HepG2 (cell line): ENCODE data around the gene ITPRIP. TPM values are rescaled to one million over a fixed set of nuclear protein-coding genes. Genes with fewer than 3 reads are reported as not detected.

Experiments used
- ADNP ChIP-seq: sonication (generic); formaldehyde crosslinking; IDR thresholded peaks from 2 replicates; pipeline ENCODE4 v1.4.0; 2020; ENCODE audit warnings: missing genetic modification reagents
- ATF7 ChIP-seq, 2 experiments: fragments of 450-650 bp in 1 of 2; sonication (generic) in 1 of 2; formaldehyde crosslinking in 1 of 2; IDR thresholded peaks; 2 replicates each; pipeline versions ENCODE4 v1.4.0 to v1.6.1; 2016 to 2020; ENCODE audit warnings: antibody characterized with exemption in 1 of 2, mild to moderate bottlenecking in 1 of 2, missing genetic modification reagents in 1 of 2
- CBX1 ChIP-seq: IDR thresholded peaks from one replicate; pipeline ENCODE4 v1.6.1; 2016; ENCODE audit warnings: antibody characterized with exemption, low read depth
- CCDC6 ChIP-seq: sonication (generic); formaldehyde crosslinking; IDR thresholded peaks from 2 replicates; pipeline ENCODE4 v1.8.1; 2022; ENCODE audit warnings: mild to moderate bottlenecking, missing genetic modification reagents, moderate library complexity
- DPF2 ChIP-seq: sonication (generic); formaldehyde crosslinking; IDR thresholded peaks from 2 replicates; pipeline ENCODE4 v1.4.0; 2020; ENCODE audit warnings: mild to moderate bottlenecking, low read depth, missing genetic modification reagents, borderline replicate concordance
- GFI1 ChIP-seq: sonication (generic); formaldehyde crosslinking; IDR thresholded peaks from 2 replicates; pipeline ENCODE4 v1.5.0; 2020; ENCODE audit warnings: missing genetic modification reagents, mild to moderate bottlenecking, borderline replicate concordance
- NKX3-1 ChIP-seq: sonication (generic); formaldehyde crosslinking; IDR thresholded peaks from 2 replicates; pipeline ENCODE4 v1.5.0; 2020; ENCODE audit warnings: missing genetic modification reagents
- RARA ChIP-seq: IDR thresholded peaks from 2 replicates; pipeline ENCODE4 v1.6.1; 2016; ENCODE audit warnings: missing genetic modification reagents, missing compliant biosample characterization
- ZBTB7A ChIP-seq: sonication (generic); formaldehyde crosslinking; IDR thresholded peaks from 2 replicates; pipeline ENCODE4 v1.8.0; 2022; ENCODE audit warnings: mild to moderate bottlenecking, missing genetic modification reagents
- ZFP1 ChIP-seq: IDR thresholded peaks from 2 replicates; pipeline ENCODE4 v1.6.1; 2016
- ZNF225 ChIP-seq: sonication (generic); formaldehyde crosslinking; IDR thresholded peaks from 2 replicates; pipeline ENCODE4 v1.4.0; 2020; ENCODE audit warnings: mild to moderate bottlenecking, missing genetic modification reagents
- ZNF382 ChIP-seq: sonication (generic); formaldehyde crosslinking; IDR thresholded peaks from 2 replicates; pipeline ENCODE4 v1.5.0; 2020; ENCODE audit warnings: missing genetic modification reagents, mild to moderate bottlenecking, borderline replicate concordance
- ZNF430 ChIP-seq: sonication (generic); formaldehyde crosslinking; IDR thresholded peaks from 2 replicates; pipeline ENCODE4 v1.9.0; 2021; ENCODE audit warnings: mild to moderate bottlenecking, missing genetic modification reagents
- ZNF547 ChIP-seq: sonication (generic); formaldehyde crosslinking; IDR thresholded peaks from 2 replicates; pipeline ENCODE4 v1.5.1; 2020; ENCODE audit warnings: mild to moderate bottlenecking, missing genetic modification reagents
- ZNF569 ChIP-seq: sonication (generic); formaldehyde crosslinking; IDR thresholded peaks from 2 replicates; pipeline ENCODE4 v1.5.0; 2020; ENCODE audit warnings: mild to moderate bottlenecking, missing genetic modification reagents, moderate library complexity, borderline replicate concordance
- polyA plus RNA-seq, 8 experiments: library from polyadenylated mRNA; depleted of rRNA in 3 of 8; stranded (reverse) in 7 of 8; unstranded in 1 of 8; fragments of >200 nt; fragmentation: Illumina TruSeq in 4 of 8; extraction: Trizol in 4 of 8; gene quantifications; 2 replicates each; pipeline versions ENCODE4 v1.2.1 to v1.2.3, GENCODE V29; 2011 to 2016; ENCODE audit warnings: low read depth in 4 of 8, missing spikeins in 1 of 8, mixed read lengths in 1 of 8; ENCODE audit not compliant: insufficient read depth in 1 of 8
- total RNA-seq, 5 experiments: library from RNA; depleted of rRNA; stranded (reverse); fragments of >200 nt; fragmentation: Illumina TruSeq; extraction: Trizol; gene quantifications; 2 replicates each; pipeline ENCODE4 v1.2.3, GENCODE V29; 2016; ENCODE audit warnings: low read depth in 1 of 5
- TF ChIP-seq, protein P1 (sequence below): sonication (generic); formaldehyde crosslinking; conservative IDR thresholded peaks from 2 replicates; pipeline ENCODE4 v1.5.0; 2020; ENCODE audit warnings: missing genetic modification reagents
- TF ChIP-seq, protein P2 (sequence below): sonication (generic); formaldehyde crosslinking; IDR thresholded peaks from 2 replicates; pipeline ENCODE4 v1.5.0; 2020; ENCODE audit warnings: mild to moderate bottlenecking, missing genetic modification reagents
- TF ChIP-seq, protein P3 (sequence below): sonication (generic); formaldehyde crosslinking; IDR thresholded peaks from 2 replicates; pipeline ENCODE4 v1.5.1; 2020; ENCODE audit warnings: missing genetic modification reagents, mild to moderate bottlenecking, borderline replicate concordance
- TF ChIP-seq, protein P4 (sequence below): sonication (generic); formaldehyde crosslinking; IDR thresholded peaks from 2 replicates; pipeline ENCODE4 v1.5.0; 2020; ENCODE audit warnings: missing genetic modification reagents
- TF ChIP-seq, protein P5 (sequence below): sonication (generic); formaldehyde crosslinking; IDR thresholded peaks from 2 replicates; pipeline ENCODE4 v1.4.0; 2020; ENCODE audit warnings: missing genetic modification reagents, borderline replicate concordance

Gene ITPRIP
- total and polyA plus RNA-seq, 2 of the 13 experiments (the other 11 are each of a cell fraction or from before 2014, with no cell fraction given) = 1.00 to 2.8 TPM

DNA sequence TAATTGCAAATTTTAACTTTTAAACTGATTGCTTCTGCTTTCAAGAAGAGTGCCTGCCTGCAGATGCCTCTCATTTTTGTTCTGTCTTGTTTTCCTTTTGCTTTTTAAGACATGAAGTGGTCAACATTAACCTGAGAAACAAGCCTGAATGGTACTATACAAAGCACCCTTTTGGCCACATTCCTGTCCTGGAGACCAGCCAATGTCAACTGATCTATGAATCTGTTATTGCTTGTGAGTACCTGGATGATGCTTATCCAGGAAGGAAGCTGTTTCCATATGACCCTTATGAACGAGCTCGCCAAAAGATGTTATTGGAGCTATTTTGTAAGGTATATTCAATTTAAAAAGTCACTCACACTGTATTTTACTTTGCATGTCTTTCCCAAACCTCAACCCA lies 60.5 kb downstream of the ITPRIP start (continued):
- TF ChIP-seq ZNF569 = no peak
- no peak for TF ChIP-seq ZNF225 (CRISPR knock-in tag)
- 0 out of 2 replicates have a peak, but pooled peaks have one; percentile 34 for TF ChIP-seq GFI1 (CRISPR knock-in tag)
- no peak for TF ChIP-seq ADNP (CRISPR knock-in tag)
- TF ChIP-seq DPF2 (CRISPR knock-in tag) = peak; percentile 42; the same call in 1 of the 2 replicates
- TF ChIP-seq, protein P1, sequence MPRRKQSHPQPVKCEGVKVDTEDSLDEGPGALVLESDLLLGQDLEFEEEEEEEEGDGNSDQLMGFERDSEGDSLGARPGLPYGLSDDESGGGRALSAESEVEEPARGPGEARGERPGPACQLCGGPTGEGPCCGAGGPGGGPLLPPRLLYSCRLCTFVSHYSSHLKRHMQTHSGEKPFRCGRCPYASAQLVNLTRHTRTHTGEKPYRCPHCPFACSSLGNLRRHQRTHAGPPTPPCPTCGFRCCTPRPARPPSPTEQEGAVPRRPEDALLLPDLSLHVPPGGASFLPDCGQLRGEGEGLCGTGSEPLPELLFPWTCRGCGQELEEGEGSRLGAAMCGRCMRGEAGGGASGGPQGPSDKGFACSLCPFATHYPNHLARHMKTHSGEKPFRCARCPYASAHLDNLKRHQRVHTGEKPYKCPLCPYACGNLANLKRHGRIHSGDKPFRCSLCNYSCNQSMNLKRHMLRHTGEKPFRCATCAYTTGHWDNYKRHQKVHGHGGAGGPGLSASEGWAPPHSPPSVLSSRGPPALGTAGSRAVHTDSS (CRISPR knock-in tag) = no peak
- TF ChIP-seq, protein P2, sequence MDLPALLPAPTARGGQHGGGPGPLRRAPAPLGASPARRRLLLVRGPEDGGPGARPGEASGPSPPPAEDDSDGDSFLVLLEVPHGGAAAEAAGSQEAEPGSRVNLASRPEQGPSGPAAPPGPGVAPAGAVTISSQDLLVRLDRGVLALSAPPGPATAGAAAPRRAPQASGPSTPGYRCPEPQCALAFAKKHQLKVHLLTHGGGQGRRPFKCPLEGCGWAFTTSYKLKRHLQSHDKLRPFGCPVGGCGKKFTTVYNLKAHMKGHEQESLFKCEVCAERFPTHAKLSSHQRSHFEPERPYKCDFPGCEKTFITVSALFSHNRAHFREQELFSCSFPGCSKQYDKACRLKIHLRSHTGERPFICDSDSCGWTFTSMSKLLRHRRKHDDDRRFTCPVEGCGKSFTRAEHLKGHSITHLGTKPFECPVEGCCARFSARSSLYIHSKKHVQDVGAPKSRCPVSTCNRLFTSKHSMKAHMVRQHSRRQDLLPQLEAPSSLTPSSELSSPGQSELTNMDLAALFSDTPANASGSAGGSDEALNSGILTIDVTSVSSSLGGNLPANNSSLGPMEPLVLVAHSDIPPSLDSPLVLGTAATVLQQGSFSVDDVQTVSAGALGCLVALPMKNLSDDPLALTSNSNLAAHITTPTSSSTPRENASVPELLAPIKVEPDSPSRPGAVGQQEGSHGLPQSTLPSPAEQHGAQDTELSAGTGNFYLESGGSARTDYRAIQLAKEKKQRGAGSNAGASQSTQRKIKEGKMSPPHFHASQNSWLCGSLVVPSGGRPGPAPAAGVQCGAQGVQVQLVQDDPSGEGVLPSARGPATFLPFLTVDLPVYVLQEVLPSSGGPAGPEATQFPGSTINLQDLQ = no peak
- TF ChIP-seq ZNF382 (CRISPR knock-in tag) = no peak
- no peak for TF ChIP-seq NKX3-1 (CRISPR knock-in tag)
- TF ChIP-seq CCDC6 (CRISPR knock-in tag) = no peak
- TF ChIP-seq, protein P3, sequence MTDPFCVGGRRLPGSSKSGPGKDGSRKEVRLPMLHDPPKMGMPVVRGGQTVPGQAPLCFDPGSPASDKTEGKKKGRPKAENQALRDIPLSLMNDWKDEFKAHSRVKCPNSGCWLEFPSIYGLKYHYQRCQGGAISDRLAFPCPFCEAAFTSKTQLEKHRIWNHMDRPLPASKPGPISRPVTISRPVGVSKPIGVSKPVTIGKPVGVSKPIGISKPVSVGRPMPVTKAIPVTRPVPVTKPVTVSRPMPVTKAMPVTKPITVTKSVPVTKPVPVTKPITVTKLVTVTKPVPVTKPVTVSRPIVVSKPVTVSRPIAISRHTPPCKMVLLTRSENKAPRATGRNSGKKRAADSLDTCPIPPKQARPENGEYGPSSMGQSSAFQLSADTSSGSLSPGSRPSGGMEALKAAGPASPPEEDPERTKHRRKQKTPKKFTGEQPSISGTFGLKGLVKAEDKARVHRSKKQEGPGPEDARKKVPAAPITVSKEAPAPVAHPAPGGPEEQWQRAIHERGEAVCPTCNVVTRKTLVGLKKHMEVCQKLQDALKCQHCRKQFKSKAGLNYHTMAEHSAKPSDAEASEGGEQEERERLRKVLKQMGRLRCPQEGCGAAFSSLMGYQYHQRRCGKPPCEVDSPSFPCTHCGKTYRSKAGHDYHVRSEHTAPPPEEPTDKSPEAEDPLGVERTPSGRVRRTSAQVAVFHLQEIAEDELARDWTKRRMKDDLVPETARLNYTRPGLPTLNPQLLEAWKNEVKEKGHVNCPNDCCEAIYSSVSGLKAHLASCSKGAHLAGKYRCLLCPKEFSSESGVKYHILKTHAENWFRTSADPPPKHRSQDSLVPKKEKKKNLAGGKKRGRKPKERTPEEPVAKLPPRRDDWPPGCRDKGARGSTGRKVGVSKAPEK (CRISPR knock-in tag) = no peak
- TF ChIP-seq ATF7 (IDR thresholded peaks at IDR 0.05) = no peak
- TF ChIP-seq ATF7 (CRISPR knock-in tag; IDR thresholded peaks at IDR 0.05) = no peak
- TF ChIP-seq ZNF430 (CRISPR knock-in tag) = no peak
- no peak for TF ChIP-seq ZNF547 (CRISPR knock-in tag)
- TF ChIP-seq, protein P4, sequence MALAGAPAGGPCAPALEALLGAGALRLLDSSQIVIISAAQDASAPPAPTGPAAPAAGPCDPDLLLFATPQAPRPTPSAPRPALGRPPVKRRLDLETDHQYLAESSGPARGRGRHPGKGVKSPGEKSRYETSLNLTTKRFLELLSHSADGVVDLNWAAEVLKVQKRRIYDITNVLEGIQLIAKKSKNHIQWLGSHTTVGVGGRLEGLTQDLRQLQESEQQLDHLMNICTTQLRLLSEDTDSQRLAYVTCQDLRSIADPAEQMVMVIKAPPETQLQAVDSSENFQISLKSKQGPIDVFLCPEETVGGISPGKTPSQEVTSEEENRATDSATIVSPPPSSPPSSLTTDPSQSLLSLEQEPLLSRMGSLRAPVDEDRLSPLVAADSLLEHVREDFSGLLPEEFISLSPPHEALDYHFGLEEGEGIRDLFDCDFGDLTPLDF = no peak
- no peak for TF ChIP-seq ZFP1
- TF ChIP-seq ZBTB7A = no peak
- TF ChIP-seq RARA (CRISPR knock-in tag) = peak; percentile 45; the same call in 1 of the 2 replicates
- TF ChIP-seq, protein P5, sequence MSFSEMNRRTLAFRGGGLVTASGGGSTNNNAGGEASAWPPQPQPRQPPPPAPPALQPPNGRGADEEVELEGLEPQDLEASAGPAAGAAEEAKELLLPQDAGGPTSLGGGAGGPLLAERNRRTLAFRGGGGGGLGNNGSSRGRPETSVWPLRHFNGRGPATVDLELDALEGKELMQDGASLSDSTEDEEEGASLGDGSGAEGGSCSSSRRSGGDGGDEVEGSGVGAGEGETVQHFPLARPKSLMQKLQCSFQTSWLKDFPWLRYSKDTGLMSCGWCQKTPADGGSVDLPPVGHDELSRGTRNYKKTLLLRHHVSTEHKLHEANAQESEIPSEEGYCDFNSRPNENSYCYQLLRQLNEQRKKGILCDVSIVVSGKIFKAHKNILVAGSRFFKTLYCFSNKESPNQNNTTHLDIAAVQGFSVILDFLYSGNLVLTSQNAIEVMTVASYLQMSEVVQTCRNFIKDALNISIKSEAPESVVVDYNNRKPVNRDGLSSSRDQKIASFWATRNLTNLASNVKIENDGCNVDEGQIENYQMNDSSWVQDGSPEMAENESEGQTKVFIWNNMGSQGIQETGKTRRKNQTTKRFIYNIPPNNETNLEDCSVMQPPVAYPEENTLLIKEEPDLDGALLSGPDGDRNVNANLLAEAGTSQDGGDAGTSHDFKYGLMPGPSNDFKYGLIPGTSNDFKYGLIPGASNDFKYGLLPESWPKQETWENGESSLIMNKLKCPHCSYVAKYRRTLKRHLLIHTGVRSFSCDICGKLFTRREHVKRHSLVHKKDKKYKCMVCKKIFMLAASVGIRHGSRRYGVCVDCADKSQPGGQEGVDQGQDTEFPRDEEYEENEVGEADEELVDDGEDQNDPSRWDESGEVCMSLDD (CRISPR knock-in tag) = no peak
- TF ChIP-seq CBX1 = no peak
